K562 (cell line): ENCODE results near the gene TRPM2. TPM values are rescaled to one million over a fixed set of nuclear protein-coding genes. Genes with fewer than 3 reads are reported as not detected.

Experiments
- ATAC-seq: fragments of 200-7000 bp; cut with Tn5 transposase; 3 replicates; pipeline ENCODE4 v1.9.1; 2020; ENCODE audit warnings: moderate library complexity
- BruUV-seq: library from RNA; stranded (reverse); fragments of 400-500 nt; replicated peaks from 2 replicates; lab custom pipeline; 2021; lab: Mats Ljungman, UMichigan
- CTCF ChIA-PET: fragments of 300-600 bp; formaldehyde crosslinking; extraction: SDS; loops from one replicate; lab custom pipeline; 2021; ENCODE audit warnings: low intra/inter-chr PET ratio; lab: Yijun Ruan, JAX
- POLR2A ChIA-PET: fragments of 300-600, 350-650 bp; sonication (Branson Sonifier 250); formaldehyde crosslinking; extraction: SDS; loops from one replicate; lab custom pipeline; 2021; ENCODE audit warnings: antibody characterized with exemption, inconsistent platforms; lab: Yijun Ruan, JAX
- DNase-seq, 4 experiments: peaks; one replicate each; pipeline versions ENCODE4 v3.0.0 to v3.0.0-alpha.2; 2011 to 2018; ENCODE audit warnings: low spot score in 3 of 4, mixed read lengths in 3 of 4; ENCODE audit errors: extremely low read depth in 1 of 4
- FAIRE-seq: peaks from 2 replicates; lab custom pipeline; 2011; peaks lifted over from hg19 to GRCh38; lab: Jason Lieb, UNC
- H2AFZ ChIP-seq: 2 replicates; pipeline ENCODE4 v1.6.0; 2011; ENCODE audit warnings: low read depth, low read length, control low read depth, inconsistent platforms
- H3K27ac ChIP-seq: fragments of 200-600 bp; 3 replicates; pipeline ENCODE4 v1.8.0; 2011; ENCODE audit warnings: low read depth, mild to moderate bottlenecking, control low read depth, inconsistent platforms, low read length, moderate library complexity, mixed read lengths; ENCODE audit errors: extremely low read depth
- H3K27me3 ChIP-seq, 2 experiments: fragments of 300-600 bp in 1 of 2; 2 replicates in 1 of 2; 3 replicates in 1 of 2; pipeline versions ENCODE4 v1.6.0 to v1.8.0; 2011; ENCODE audit warnings: inconsistent platforms in 2 of 2, low read length in 2 of 2, mild to moderate bottlenecking in 1 of 2, mixed read lengths in 1 of 2, moderate library complexity in 1 of 2; ENCODE audit not compliant: control insufficient read depth in 2 of 2, insufficient read depth in 2 of 2
- H3K36me3 ChIP-seq: fragments of 300-600 bp; 3 replicates; pipeline ENCODE4 v1.8.0; 2011; ENCODE audit warnings: mild to moderate bottlenecking, low read length, inconsistent platforms; ENCODE audit not compliant: control insufficient read depth, insufficient read depth
- H3K4me1 ChIP-seq, 2 experiments: fragments of 200-600 bp in 1 of 2; replicated peaks in 1 of 2; 2 replicates in 1 of 2; 3 replicates in 1 of 2; pipeline versions ENCODE4 v1.5.1 to v1.8.0; 2011; ENCODE audit warnings: inconsistent platforms in 2 of 2, low read length in 2 of 2, mild to moderate bottlenecking in 1 of 2, mixed read lengths in 1 of 2, moderate library complexity in 1 of 2; ENCODE audit not compliant: control insufficient read depth in 2 of 2, insufficient read depth in 2 of 2
- H3K4me2 ChIP-seq: 2 replicates; pipeline ENCODE4 v1.6.1; 2011; ENCODE audit warnings: low read length, control low read depth, inconsistent platforms, mixed read lengths; ENCODE audit not compliant: insufficient read depth
- H3K4me3 ChIP-seq: fragments of 200-600 bp; sonication (generic), shearing (Covaris generic); 2 replicates; pipeline ENCODE4 v1.5.1; 2016; ENCODE audit warnings: control low read depth, inconsistent platforms
- H3K79me2 ChIP-seq: fragments of 200-600 bp; 3 replicates; pipeline ENCODE4 v1.8.0; 2011; ENCODE audit warnings: low read length, inconsistent platforms; ENCODE audit not compliant: control insufficient read depth, insufficient read depth
- H3K9ac ChIP-seq, 2 experiments: 2 replicates each; pipeline versions ENCODE4 v1.6.0 to v1.6.1; 2011; ENCODE audit warnings: low read depth in 2 of 2, low read length in 2 of 2, control low read depth in 1 of 2, inconsistent platforms in 1 of 2, mild to moderate bottlenecking in 1 of 2, mixed read lengths in 1 of 2; ENCODE audit not compliant: insufficient read depth in 1 of 2
- H3K9me1 ChIP-seq: one replicate; pipeline ENCODE4 v1.6.0; 2011; ENCODE audit warnings: inconsistent platforms, mild to moderate bottlenecking, low read length, moderate library complexity; ENCODE audit not compliant: control insufficient read depth, insufficient read depth
- H3K9me3 ChIP-seq: replicated peaks from 2 replicates; pipeline ENCODE4 v1.5.1; 2011; ENCODE audit warnings: low read depth, low read length, inconsistent platforms; ENCODE audit not compliant: control insufficient read depth, insufficient read depth
- H4K20me1 ChIP-seq: replicated peaks from 2 replicates; pipeline ENCODE4 v1.6.1; 2011; ENCODE audit warnings: low read length, inconsistent platforms, mixed read lengths; ENCODE audit not compliant: control insufficient read depth, insufficient read depth
- CBFB ChIP-seq: sonication (generic); formaldehyde crosslinking; IDR thresholded peaks from 2 replicates; pipeline ENCODE4 v1.4.0; 2020; ENCODE audit warnings: mild to moderate bottlenecking, missing genetic modification reagents
- FOXA3 ChIP-seq, 2 experiments: fragments of 450-650 bp in 1 of 2; sonication (generic) in 1 of 2; formaldehyde crosslinking; IDR thresholded peaks in 1 of 2; conservative IDR thresholded peaks in 1 of 2; 2 replicates each; pipeline versions ENCODE4 v1.4.0 to v1.8.0; 2020 to 2022; ENCODE audit warnings: mild to moderate bottlenecking in 2 of 2, missing genetic modification reagents in 1 of 2
- HEY1 ChIP-seq: fragments of 250-450 bp; sonication (Bioruptor Pico); IDR thresholded peaks from 2 replicates; pipeline ENCODE4 v1.5.0; 2020; ENCODE audit warnings: mild to moderate bottlenecking, moderate library complexity, borderline replicate concordance
- NFE2 ChIP-seq: IDR thresholded peaks from 2 replicates; pipeline ENCODE4 v1.6.1; 2014; ENCODE audit warnings: antibody characterized with exemption, low read depth
- POU5F1 ChIP-seq: fragments of 150-350 bp; IDR thresholded peaks from 2 replicates; pipeline ENCODE4 v1.6.1; 2014; ENCODE audit warnings: borderline replicate concordance, low read length, low read depth, mild to moderate bottlenecking; ENCODE audit not compliant: partially characterized antibody
- PPARD ChIP-seq: fragments of 250-450 bp; sonication (Bioruptor Pico); IDR thresholded peaks from 2 replicates; pipeline ENCODE4 v1.8.0; 2022; ENCODE audit warnings: inconsistent platforms, mild to moderate bottlenecking, moderate library complexity
- RAD51 ChIP-seq: fragments of 450-650 bp; IDR thresholded peaks from 2 replicates; pipeline ENCODE4 v1.7.1; 2016; ENCODE audit warnings: low read depth, mild to moderate bottlenecking, borderline replicate concordance
- RFX7 ChIP-seq: fragments of 250-450 bp; sonication (Bioruptor Pico); IDR thresholded peaks from 2 replicates; pipeline ENCODE4 v1.5.1; 2021; ENCODE audit warnings: mild to moderate bottlenecking
- ZNF134 ChIP-seq: fragments of 250-450 bp; sonication (Bioruptor Pico); conservative IDR thresholded peaks from 2 replicates; pipeline ENCODE4 v1.4.0; 2020
- ZNF507 ChIP-seq: conservative IDR thresholded peaks from 2 replicates; pipeline ENCODE4 v1.6.1; 2017; ENCODE audit warnings: missing genetic modification characterization, missing compliant biosample characterization
- WGBS: fragments of 100-300 bp; shearing (Covaris generic); methylation state at CpG from one replicate; pipeline ENCODE4 v1.1.6; 2016; ENCODE audit warnings: low coverage, mixed read lengths; ENCODE audit not compliant: insufficient coverage; ENCODE audit errors: missing lambda C conversion rate; 5-methylcytosine and 5-hydroxymethylcytosine counted together
- in situ Hi-C: fragments of 300-500 bp; cut with MboI; formaldehyde crosslinking; loops from 4 replicates; pipeline ENCODE4 v1.15.0; 2018; ENCODE audit warnings: inconsistent platforms, mixed read lengths
- intact Hi-C: fragments of 100-400 bp; cut with micrococcal nuclease; formaldehyde crosslinking; loops from 2 replicates; pipeline ENCODE4 v1.14.2; 2022
- polyA plus RNA-seq, 8 experiments: library from polyadenylated mRNA; depleted of rRNA in 4 of 8; stranded (reverse) in 5 of 8; unstranded in 3 of 8; fragments of >200 nt; fragmentation: Nextera tagmentation in 2 of 8; fragmentation: Illumina TruSeq in 1 of 8; extraction: Ambion mirVana in 2 of 8; extraction: Trizol in 1 of 8; gene quantifications; 2 replicates each; pipeline versions ENCODE4 v1.2.1 to v1.2.3, GENCODE V29; 2011 to 2014; ENCODE audit warnings: inconsistent platforms in 1 of 8, missing spikeins in 1 of 8
- total RNA-seq, 7 experiments: library from RNA; depleted of rRNA in 6 of 7; stranded (reverse); fragments of >200 nt in 6 of 7; fragmentation: Illumina TruSeq in 2 of 7; extraction: Trizol in 2 of 7; gene quantifications; 2 replicates each; pipeline versions ENCODE4 v1.2.1 to v1.2.3, GENCODE V29; 2011 to 2021; ENCODE audit warnings: low replicate concordance in 1 of 7
- TF ChIP-seq, protein P1 (sequence below), 3 experiments: IDR thresholded peaks in 2 of 3; conservative IDR thresholded peaks in 1 of 3; 2 replicates each; pipeline ENCODE4 v1.5.1; 2011 to 2012; ENCODE audit warnings: low read length in 3 of 3, mild to moderate bottlenecking in 3 of 3, control low read depth in 2 of 3, improper control_type of control experiment in 1 of 3, inconsistent platforms in 1 of 3, low read depth in 1 of 3, mixed read lengths in 1 of 3, moderate library complexity in 1 of 3; ENCODE audit not compliant: insufficient read depth in 2 of 3
- TF ChIP-seq, protein P2 (sequence below), 2 experiments: fragments of 450-650 bp; IDR thresholded peaks; 2 replicates each; pipeline ENCODE4 v1.6.1; 2016; ENCODE audit warnings: mild to moderate bottlenecking in 2 of 2, borderline replicate concordance in 1 of 2, low read depth in 1 of 2, moderate library complexity in 1 of 2

Gene TRPM2
- total and polyA plus RNA-seq, 9 of the 15 experiments (the other 6 are each of a cell fraction or from before 2014, with no cell fraction given) = 0.33 to 2.1 (median 0.98) TPM; not detected in 2

DNA sequence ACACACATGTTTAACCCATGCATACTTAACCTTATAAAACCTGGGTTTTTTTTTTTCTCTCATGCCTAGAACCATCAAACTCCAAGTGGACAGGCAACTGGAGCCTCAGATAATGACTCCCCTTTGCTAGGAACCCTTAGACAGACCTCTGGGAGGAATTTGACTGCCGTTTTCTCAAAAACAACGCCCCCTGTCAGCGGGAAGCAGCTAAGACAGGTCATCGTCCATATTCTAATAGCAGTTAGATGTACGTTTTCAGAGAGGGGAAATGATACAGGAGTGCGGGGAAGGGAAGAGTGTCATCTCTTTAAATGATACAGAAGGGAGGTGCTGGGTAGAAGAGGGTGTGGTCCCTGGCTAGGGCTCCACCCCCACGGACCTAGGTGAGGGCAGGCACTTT is 136.5 kb downstream of the TRPM2 start:
- no peaks in the 10 kb centered on the region for H3K79me2 ChIP-seq
- FAIRE-seq = peak; percentile 70
- DNase-seq = peak in 3 of 4 experiments; percentile 25 to 41 (median 35)
- H3K9me1 ChIP-seq = no peaks in the 10 kb centered on the region
- H3K9me3 ChIP-seq = no peaks in the 10 kb centered on the region
- H3K36me3 ChIP-seq = no peaks in the 10 kb centered on the region
- ChIA-PET POLR2A (interaction anchor here (0.6 kb wide), 2 partner anchors 110 to 331 kb away, joined by 3 read pairs; no protein-coding TSS in a partner anchor), CTCF (interaction anchor here (0.7 kb wide), 1 partner anchor 267 kb away, joined by 3 read pairs; no protein-coding TSS in a partner anchor)
- in situ Hi-C loops (no loop called here), intact Hi-C loops (no loop called here)
- no peak overlapping the region for H3K9ac ChIP-seq
- 1% methylated on average over 7 of the region's 7 CpGs for WGBS
- no TSS peak for BruUV-seq
- H4K20me1 ChIP-seq = no peaks in the 10 kb centered on the region
- H3K27me3 ChIP-seq = peaks cover 18 to 55% of the 10 kb centered on the region in 2 experiments; a peak in 4 of 5 replicates
- no peak overlapping the region for H3K4me2 ChIP-seq
- H2AFZ ChIP-seq = no peak overlapping the region
- H3K27ac ChIP-seq = no peak overlapping the region
- no peak overlapping the region for H3K4me3 ChIP-seq
- ATAC-seq = peak; percentile 31; the same call in 1 of the 3 replicates
- peaks cover 0 to 7% of the 10 kb centered on the region in 2 experiments; a peak in 2 of 5 replicates for H3K4me1 ChIP-seq
- TF ChIP-seq RFX7 (CRISPR knock-in tag) (no peak), POU5F1 (no peak), PPARD (CRISPR knock-in tag) (no peak), ZNF134 (CRISPR knock-in tag) (no peak), HEY1 (no peak), NFE2 (no peak), CBFB (CRISPR knock-in tag) (no peak), FOXA3 (CRISPR knock-in tag; conservative IDR thresholded peaks at IDR 0.05 in 1 of 2, IDR thresholded peaks at IDR 0.05 in 1 of 2) (no peak), RAD51 (no peak), ZNF507 (tag) (no peak)
- TF ChIP-seq, protein P1, sequence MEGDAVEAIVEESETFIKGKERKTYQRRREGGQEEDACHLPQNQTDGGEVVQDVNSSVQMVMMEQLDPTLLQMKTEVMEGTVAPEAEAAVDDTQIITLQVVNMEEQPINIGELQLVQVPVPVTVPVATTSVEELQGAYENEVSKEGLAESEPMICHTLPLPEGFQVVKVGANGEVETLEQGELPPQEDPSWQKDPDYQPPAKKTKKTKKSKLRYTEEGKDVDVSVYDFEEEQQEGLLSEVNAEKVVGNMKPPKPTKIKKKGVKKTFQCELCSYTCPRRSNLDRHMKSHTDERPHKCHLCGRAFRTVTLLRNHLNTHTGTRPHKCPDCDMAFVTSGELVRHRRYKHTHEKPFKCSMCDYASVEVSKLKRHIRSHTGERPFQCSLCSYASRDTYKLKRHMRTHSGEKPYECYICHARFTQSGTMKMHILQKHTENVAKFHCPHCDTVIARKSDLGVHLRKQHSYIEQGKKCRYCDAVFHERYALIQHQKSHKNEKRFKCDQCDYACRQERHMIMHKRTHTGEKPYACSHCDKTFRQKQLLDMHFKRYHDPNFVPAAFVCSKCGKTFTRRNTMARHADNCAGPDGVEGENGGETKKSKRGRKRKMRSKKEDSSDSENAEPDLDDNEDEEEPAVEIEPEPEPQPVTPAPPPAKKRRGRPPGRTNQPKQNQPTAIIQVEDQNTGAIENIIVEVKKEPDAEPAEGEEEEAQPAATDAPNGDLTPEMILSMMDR (IDR thresholded peaks at IDR 0.05 in 2 of 3, conservative IDR thresholded peaks at IDR 0.05 in 1 of 3; ENCODE audit: insufficient read depth in 2 of 3, low read depth in 1 of 3, low read length in 3 of 3) = peak; percentile 33 to 45 (median 34); a peak in 3 of 6 replicates
- TF ChIP-seq, protein P2, sequence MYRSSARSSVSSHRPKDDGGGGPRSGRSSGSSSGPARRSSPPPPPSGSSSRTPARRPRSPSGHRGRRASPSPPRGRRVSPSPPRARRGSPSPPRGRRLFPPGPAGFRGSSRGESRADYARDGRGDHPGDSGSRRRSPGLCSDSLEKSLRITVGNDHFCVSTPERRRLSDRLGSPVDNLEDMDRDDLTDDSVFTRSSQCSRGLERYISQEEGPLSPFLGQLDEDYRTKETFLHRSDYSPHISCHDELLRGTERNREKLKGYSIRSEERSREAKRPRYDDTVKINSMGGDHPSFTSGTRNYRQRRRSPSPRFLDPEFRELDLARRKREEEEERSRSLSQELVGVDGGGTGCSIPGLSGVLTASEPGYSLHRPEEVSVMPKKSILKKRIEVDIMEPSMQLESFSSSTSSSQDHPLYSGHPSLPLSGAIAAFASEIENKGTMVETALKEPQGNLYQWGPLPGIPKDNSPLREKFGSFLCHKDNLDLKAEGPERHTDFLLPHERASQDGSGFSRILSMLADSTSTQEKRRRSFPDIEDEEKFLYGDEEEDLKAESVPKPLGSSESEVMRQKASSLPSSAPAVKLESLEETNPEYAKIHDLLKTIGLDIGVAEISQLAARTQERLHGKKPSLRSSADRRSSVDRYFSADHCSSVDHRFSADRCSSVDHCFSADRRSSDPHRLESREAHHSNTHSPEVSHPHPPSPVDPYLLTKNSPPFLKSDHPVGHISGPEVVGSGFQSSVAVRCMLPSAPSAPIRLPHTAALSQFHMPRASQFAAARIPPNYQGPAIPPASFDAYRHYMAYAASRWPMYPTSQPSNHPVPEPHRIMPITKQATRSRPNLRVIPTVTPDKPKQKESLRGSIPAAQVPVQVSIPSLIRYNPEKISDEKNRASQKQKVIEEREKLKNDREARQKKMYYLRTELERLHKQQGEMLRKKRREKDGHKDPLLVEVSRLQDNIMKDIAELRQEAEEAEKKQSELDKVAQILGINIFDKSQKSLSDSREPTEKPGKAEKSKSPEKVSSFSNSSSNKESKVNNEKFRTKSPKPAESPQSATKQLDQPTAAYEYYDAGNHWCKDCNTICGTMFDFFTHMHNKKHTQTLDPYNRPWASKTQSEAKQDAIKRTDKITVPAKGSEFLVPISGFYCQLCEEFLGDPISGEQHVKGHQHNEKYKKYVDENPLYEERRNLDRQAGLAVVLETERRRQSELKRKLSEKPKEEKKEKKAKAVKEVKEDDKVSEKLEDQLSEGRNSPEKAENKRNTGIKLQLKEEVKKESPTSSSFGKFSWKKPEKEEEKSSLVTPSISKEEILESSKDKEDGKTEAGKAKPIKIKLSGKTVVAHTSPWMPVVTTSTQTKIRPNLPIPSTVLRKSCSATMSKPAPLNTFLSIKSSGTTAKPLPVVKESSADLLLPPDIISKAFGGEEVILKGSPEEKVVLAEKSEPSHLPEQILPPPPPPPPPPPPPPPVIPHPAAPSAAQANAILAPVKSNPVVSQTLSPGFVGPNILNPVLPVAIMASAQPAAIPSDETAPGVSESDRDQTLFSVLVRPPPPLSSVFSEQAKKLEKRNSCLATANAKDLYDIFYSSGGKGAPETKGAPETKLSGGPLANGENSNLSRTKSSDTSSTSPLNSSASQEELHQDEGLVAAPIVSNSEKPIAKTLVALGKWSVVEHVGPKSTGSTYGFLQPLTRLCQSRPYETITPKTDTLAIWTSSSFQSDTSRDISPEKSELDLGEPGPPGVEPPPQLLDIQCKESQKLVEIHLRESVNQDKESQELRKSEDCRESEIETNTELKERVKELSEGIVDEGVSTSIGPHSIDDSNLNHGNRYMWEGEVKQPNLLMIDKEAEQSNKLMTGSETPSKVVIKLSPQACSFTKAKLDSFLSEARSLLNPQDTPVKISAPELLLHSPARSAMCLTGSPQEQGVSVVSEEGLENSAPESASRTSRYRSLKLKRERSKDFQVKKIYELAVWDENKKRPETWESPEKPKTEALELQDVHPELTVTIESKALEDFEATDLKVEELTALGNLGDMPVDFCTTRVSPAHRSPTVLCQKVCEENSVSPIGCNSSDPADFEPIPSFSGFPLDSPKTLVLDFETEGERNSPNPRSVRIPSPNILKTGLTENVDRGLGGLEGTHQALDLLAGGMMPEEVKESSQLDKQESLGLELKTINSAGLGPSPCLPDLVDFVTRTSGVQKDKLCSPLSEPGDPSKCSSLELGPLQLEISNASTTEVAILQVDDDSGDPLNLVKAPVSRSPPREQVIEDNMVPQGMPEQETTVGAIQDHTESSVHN (IDR thresholded peaks at IDR 0.05; ENCODE audit: borderline replicate concordance in 1 of 2, low read depth in 1 of 2) = no peak
